Hindlimb muscle (tissue), 1 donor: ENCODE data around the gene NFAT5. TPM values are rescaled to one million over a fixed set of nuclear protein-coding genes. Genes with fewer than 3 reads are reported as not detected.
"Not testable (repeated sequence)": the region's sequence is repeated elsewhere in the genome, so short reads cannot be mapped to it uniquely, and the experiment has no call there.

Experiments used
- DNase-seq: peaks from one replicate; pipeline ENCODE4 v3.0.0-alpha.2; 2013
- polyA plus RNA-seq: library from polyadenylated mRNA; unstranded; fragments of 120-200 nt; gene quantifications from one replicate; pipeline ENCODE4 v1.2.1, GENCODE V29; 2013; ENCODE audit not compliant: insufficient read length

Gene NFAT5
- polyA plus RNA-seq, 1 donor = 16.1 TPM

- no peak for DNase-seq
Observed at GRCh38 chr16:69707920-69708683, 142.3 kb downstream of the NFAT5 start.

- DNase-seq = peak; percentile 66
Observed at GRCh38 chr16:69709456-69710084, 143.8 kb downstream of the NFAT5 start.

GRCh38 chr16:69711115-69711740 lies 145.5 kb downstream of the NFAT5 start:
- peak; percentile 35 for DNase-seq

DNA sequence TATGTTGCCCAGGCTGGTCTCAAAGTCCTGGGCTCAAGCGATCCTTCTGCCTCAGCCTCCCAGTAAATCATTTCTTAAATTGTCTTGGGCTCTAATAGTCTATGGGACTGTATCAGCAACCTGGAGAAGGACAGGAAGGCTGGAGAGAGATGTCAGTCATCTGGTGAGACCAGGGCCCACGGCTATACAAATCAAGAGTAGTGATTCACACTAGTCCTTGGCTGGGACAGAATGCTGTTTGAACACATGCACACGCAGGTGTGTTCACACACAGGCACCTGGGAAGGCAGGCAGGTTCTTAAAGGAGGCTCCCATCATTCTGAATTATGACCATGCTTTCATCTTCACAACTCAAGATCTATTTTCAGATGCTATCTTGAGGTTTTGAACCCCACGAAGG lies 146.5 kb downstream of the NFAT5 start:
- no peak for DNase-seq

DNA sequence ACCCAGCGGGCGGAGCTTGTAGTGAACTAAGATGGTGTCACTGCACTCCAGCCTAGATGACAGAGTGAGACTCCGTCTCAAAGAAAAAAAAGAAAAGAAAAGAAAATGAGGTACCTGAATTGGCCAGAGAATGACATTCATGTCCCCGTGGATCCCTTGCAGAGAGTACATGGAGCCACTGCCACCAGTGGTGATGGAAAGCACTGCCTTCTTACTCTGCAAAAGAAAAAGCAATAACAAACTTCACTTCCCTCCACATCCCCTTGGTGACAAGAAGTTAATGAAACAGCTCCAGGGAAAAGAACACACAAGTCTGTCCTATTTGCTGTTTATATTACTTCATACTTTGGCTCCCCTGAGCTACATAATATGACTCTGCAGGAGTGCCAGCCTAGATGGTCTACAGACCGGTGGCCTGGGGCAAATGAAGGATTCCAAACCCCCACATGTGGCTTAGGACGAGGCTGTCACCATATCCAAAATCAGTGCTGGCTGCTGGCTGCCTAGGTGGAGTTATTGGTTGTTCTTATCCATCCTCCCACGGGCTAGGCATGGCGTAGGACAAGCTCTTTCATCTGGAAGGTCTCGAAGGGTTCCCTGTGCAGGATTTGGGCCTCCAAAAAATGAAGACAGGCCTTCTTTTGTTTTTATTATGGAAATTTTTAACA lies 147.3 kb downstream of the NFAT5 start:
- no peak for DNase-seq

GRCh38 chr16:69717066-69717465 lies 151.3 kb downstream of the NFAT5 start:
- no peak for DNase-seq

DNA sequence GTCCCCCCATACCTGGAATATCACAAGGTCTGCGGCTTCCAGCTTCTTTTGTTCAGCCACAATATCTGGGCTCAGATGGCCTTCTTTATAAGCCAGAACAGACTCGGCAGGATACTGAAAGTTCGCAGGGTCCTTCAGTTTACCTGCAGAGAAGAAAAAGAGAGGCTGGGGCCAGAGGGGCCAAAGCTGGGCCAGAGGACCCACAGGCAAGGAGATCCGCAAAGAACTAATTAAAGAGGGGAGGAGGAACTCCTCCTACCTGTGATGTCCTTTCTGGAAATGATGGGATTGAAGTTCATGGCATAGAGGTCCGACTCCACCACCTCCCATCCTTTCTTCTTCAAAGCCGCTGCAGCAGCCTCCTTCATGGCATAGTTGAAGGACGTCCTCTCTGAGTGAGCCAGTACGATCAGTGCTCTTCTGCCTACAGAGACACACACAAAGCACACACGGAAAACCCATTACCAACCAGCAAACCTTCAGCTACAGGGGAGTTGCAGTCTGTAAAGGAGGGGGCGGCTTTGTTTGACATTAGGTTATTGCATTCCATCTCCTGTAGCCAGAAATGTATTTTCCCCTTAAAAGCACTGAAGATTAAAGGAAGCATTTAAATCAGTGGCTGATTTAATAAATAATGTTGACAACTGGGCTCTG lies 152.5 kb downstream of the NFAT5 start:
- no peak for DNase-seq

- no peak for DNase-seq
Observed at GRCh38 chr16:69720822-69721430, 155.2 kb downstream of the NFAT5 start.

DNA sequence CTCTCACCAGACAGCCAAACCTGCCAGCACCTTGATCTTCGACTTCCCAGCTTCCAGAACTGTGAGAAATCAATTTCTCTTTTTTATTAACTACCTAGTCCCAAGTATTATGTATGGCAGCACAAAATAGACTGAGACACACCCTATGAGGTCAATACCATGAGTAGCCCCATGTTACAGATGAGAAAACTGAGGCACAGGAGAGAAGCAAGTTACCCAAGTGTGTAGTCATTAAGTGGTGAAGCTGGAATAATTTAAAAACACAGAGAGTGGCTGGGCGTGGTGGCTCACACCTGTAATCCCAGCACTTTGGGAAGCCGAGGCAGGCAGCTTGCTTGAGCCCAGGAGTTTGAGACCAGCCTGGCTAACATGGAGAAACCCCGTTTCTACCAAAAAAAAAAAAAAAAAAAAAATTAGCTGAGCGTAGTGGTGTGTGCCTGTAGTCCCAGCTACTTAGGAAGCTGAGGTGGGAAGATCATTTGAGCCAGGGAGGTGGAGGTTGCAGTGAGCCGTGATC lies 155.7 kb downstream of the NFAT5 start:
- DNase-seq = no peak

DNA sequence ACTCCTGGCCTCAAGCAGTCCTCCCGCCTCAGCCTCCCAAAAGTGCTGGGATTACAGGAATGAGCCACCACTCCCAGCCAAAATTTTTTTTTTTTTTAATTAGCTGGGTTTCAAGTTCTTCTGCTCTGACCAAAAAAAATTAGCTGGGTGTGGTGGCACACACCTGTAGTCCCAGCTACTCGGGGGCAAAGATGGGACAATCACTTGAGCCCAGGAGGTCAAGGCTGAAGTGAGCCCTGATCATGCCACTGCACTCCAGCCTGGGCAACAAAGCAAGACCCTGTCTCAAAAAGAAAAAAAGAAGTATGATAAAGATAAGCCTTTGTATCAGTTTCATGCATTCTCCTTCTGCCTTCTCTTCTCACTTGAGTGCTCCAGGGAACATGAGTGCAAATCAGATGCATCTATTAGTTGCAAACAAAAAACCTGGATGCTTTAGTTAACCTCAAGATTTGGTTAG lies 158.7 kb downstream of the NFAT5 start:
- no peak for DNase-seq

DNA sequence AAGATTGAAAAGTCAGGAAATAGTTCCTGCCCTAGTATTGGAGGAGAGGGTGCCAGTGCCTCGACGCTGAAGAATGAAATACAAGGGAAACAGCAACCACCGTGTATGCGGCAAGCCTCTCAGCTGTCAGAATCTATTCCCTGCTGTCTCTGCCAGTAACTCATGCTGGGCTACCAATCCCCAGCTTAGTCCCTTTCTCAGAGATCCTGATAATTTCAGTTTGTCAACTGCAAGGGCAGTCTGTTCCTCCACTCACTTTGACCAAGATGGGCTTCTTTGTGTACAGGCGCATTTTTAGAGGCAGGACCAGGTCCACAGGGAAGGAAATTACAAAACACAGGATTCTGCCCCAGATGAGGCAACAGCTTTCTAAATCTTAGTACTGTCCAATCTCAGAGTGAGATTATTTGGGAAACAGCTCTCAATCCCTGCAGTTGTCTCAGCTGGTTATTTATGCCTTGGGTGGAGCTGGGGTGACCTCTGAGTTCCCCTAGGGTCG lies 159.3 kb downstream of the NFAT5 start:
- no peak for DNase-seq

DNA sequence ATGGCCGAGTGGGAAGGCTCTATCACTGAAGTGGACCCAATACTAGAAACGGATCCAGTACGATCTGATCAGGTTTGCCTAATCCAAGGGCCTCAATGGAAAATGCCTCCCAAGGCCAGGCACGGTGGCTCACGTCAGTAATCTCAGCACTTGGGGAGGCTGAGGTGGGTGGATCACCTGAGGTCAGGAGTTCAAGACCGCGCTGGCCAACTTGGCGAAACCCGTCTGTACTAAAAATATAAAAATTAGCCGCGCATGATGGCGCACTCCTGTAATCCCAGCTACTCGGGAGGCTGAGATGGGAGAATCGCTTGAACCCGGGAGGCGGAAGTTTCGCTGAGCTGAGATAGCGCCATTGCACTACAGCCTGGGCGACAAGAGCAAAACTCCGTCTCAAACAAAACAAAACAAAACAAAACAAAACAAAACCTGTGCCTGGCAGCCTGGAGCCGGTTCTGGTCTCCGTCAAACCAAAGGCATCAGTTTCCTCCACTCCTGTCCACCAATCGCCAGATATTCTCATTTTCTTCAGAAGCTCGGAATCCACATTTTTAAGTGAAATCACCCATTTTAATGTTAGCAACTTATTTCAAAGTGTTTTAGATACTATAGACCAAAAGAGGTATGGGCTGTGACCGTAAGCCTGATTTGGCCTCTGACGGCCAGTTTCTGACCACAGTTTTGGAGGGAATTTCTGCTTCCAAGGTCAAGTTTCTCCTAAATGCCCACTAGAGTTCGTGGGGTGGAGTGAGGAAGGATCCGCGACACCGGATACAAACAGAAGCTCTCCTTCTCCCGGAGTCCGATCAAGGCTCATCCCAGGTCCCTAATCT lies 159.9 kb downstream of the NFAT5 start:
- DNase-seq = no peak

DNA sequence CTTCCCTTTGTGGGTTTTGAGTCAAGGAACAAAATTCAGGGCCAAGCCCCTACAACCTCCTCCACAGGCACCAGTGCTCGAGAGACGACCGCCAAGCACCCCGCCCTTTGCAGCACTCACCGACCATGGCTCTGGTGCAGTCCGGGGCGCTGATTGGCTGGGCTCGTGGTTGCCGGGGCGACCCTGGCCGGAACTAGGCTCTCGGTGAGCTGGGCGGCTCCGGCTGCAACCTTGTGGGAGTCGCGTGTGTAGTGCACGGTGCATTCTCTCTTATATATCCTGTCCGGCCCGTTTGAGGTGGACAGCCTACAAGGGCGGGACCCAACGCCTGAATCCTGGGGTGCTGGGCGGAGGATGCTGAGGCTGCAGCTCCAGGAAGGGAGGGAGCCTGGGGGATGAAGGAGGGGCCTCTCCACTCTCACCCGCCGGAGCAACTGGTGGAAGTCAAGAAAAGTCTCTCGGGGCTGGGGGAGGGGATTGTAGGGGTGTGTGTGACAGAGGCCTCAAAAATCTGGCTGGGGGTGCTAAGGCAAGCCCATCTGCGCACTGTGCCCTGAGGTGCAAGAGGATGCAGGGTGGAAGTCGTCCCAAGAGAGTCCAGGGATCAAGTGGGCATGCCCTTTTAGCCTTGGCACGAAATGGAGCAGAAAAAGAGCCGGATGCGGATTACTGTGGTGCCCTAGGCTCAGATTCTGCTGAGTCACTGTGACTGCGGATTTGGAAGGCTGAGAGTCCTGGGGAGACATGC lies 160.7 kb downstream of the NFAT5 start, which contains the start of gene NQO1:
Gene NQO1 (minus strand): TSS at position 248 of the 748 bp plus-strand sequence. CDS start 121 bp downstream, at position 127.
- peak; percentile 81 for DNase-seq

DNA sequence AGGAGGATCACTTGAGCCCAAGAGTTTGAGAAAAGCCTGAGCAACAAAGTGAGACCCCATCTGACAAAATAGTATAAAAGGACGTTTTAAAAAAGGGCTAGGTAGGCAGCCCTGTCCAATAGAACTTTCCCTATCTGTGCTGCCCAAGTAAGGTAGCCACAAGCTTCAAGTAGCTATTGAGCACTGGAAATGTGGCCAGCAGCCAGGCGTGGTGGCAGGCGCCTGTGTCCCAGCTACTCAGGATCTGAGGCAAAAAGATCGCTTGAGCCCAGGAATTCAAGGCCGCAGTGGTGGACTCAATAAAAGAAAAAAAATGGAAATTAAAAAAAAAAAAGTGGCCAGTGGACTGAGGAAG lies 162.1 kb downstream of the NFAT5 start:
- no peak for DNase-seq

GRCh38 chr16:69729030-69729429 lies 163.3 kb downstream of the NFAT5 start:
- DNase-seq = not testable (repeated sequence)

GRCh38 chr16:69731280-69731679 lies 165.5 kb downstream of the NFAT5 start:
- not testable (repeated sequence) for DNase-seq

DNA sequence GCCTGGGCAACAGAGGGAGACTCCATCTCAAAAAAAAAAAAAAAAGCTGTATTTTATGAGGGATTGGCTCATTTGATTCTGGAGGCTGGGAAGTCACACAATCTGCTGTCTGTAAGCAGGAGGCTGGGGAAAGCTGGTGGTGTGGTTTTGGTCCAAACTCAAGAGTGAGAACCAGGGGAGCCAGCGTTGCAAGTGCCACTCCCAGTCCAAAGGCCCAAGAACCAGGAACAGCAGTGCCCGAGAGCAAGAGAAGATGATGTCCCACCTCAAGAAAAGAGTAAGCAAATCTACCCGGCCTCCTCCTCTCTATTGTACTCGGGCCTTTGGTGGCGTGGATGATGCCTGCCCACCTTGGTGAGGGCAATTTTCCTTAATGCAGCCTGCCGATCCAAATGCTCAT lies 166.3 kb downstream of the NFAT5 start:
- no peak for DNase-seq

DNA sequence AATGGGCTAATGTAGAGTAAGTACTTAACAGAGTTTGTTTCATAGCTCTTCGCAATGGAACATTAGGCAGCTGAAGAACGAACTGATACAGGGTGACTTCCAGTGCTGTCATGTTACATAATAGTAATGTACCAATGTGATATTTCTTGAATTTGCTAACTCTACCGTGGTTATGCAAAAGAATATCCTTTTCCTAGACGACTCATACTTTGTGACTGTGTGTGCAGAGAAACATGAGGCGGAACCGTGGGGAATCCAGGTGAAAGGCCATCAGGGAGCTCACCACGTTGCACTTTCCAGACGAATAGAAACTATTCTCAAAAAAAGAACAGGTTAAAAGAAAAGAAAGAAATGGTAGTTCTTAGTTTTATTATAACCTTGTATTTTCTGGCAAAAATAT lies 175.8 kb downstream of the NFAT5 start:
- no peak for DNase-seq

GRCh38 chr16:69741951-69742904 lies 176.5 kb downstream of the NFAT5 start:
- no peak for DNase-seq
